Aorta (tissue), 5 donors: ENCODE data around the gene RPL32. TPM values are rescaled to one million over a fixed set of nuclear protein-coding genes. Genes with fewer than 3 reads are reported as not detected.

Experiments used
- ATAC-seq: fragments of 200-7000 bp; cut with Tn5 transposase; one replicate; pipeline ENCODE4 v1.9.1; 2022; ENCODE audit warnings: moderate library complexity; ENCODE audit not compliant: low FRiP score
- DNase-seq, 2 donors: peaks; one replicate each; pipeline ENCODE4 v3.0.0-alpha.2; 2020
- H3K27ac ChIP-seq, 2 donors: one replicate each; pipeline ENCODE4 v1.5.1; 2013; ENCODE audit warnings: low read length in 2 of 2, mild to moderate bottlenecking in 2 of 2, moderate library complexity in 2 of 2, control low read depth in 1 of 2, inconsistent platforms in 1 of 2, low read depth in 1 of 2
- H3K27me3 ChIP-seq, 2 donors: one replicate each; pipeline ENCODE4 v1.6.1; 2013; ENCODE audit warnings: control low read depth in 1 of 2, low read length in 1 of 2, mild to moderate bottlenecking in 1 of 2, moderate library complexity in 1 of 2; ENCODE audit not compliant: insufficient read depth in 2 of 2, control insufficient read depth in 1 of 2
- H3K36me3 ChIP-seq, 2 donors: one replicate each; pipeline ENCODE4 v1.6.1; 2013; ENCODE audit warnings: control low read depth in 1 of 2, low read length in 1 of 2, mild to moderate bottlenecking in 1 of 2; ENCODE audit not compliant: insufficient read depth in 2 of 2, control insufficient read depth in 1 of 2
- H3K4me1 ChIP-seq, 2 donors: one replicate each; pipeline ENCODE4 v1.6.1; 2013; ENCODE audit warnings: low read length in 2 of 2, control low read depth in 1 of 2, mild to moderate bottlenecking in 1 of 2, moderate library complexity in 1 of 2; ENCODE audit not compliant: insufficient read depth in 2 of 2, control insufficient read depth in 1 of 2
- H3K4me3 ChIP-seq, 2 donors: one replicate each; pipeline ENCODE4 v1.5.1; 2013; ENCODE audit warnings: low read length in 2 of 2, control low read depth in 1 of 2, mild to moderate bottlenecking in 1 of 2
- H3K9me3 ChIP-seq: one replicate; pipeline ENCODE4 v1.6.1; 2013; ENCODE audit warnings: mild to moderate bottlenecking, low read length; ENCODE audit not compliant: control insufficient read depth
- WGBS, 2 donors: extraction: QIAGEN DNeasy Blood & Tissue Kit; methylation state at CpG; one replicate each; pipeline ENCODE4 v1.1.7; 2013; 5-methylcytosine and 5-hydroxymethylcytosine counted together
- intact Hi-C, 2 donors: fragments of 100-400 bp; cut with DNase I; formaldehyde crosslinking; loops; one replicate each; pipeline versions ENCODE4 v1.14.2 to v1.15.0; 2022
- polyA plus RNA-seq, 2 donors: library from polyadenylated mRNA; stranded (reverse); fragments of 200-250 nt; gene quantifications; one replicate each; pipeline ENCODE4 v1.2.3, GENCODE V29; 2013
- total RNA-seq, 2 donors: library from RNA; stranded (reverse); fragmentation: NEBNext Ultra II Directional; extraction: Animal tissue kit (Norgen Biotek cat#: 25700); gene quantifications; one replicate each; pipeline ENCODE4 v1.2.1, GENCODE V29; 2021
- donor health status: healthy with polysubstance abuse.
- donor health status: Bipolar disorder and iron deficiency.
- donor health status: DM: no; HTN: no; CAD: no.
- donor health status: DM: no; HTN: no; CAD: no.
- donor health status: DM: yes; HTN: yes; CAD: no.

The RPL32 gene
- total and polyA plus RNA-seq, 4 donors: 1,255 to 3,270 (median 2,064) TPM

- Histone ChIP-seq H3K27ac (no peak overlapping the region), H3K36me3 (peaks cover 0 to 9% of the 10 kb centered on the region in 2 donors), H3K4me1 (no peaks in the 10 kb centered on the region), H3K4me3 (no peak overlapping the region), H3K27me3 (no peaks in the 10 kb centered on the region), H3K9me3 (no peaks in the 10 kb centered on the region)
- WGBS, 2 donors: 73 to 75% methylated on average over 11 of the region's 11 CpGs
- intact Hi-C loops: no loop called here
- ATAC-seq (no peak), DNase-seq (no peak)
These were observed 2.0 kb downstream of the RPL32 start for GRCh38 chr3:12839156-12839946.

GRCh38 chr3:12838179-12838965, 3.0 kb downstream of the RPL32 start:
- WGBS, 2 donors: 37 to 45% methylated on average over 13 of the region's 13 CpGs
- Histone ChIP-seq H3K36me3 (peaks cover 0 to 11% of the 10 kb centered on the region in 2 donors), H3K27ac (no peak overlapping the region), H3K4me1 (no peaks in the 10 kb centered on the region), H3K27me3 (no peaks in the 10 kb centered on the region), H3K4me3 (no peak overlapping the region), H3K9me3 (no peaks in the 10 kb centered on the region)
- no peak for DNase-seq
- no peak for ATAC-seq
- intact Hi-C loops: no loop called here

GRCh38 chr3:12837295-12837986, 3.9 kb downstream of the RPL32 start:
- H3K27me3 ChIP-seq: no peaks in the 10 kb centered on the region
- 63 to 67% methylated on average over 6 of the region's 6 CpGs for WGBS, 2 donors

GRCh38 chr3:12835052-12835665, 6.2 kb downstream of the RPL32 start:
- intact Hi-C loops: no loop called here
- peaks cover 5 to 14% of the 10 kb centered on the region in 2 donors for H3K36me3 ChIP-seq
- no peak for ATAC-seq
- WGBS, 2 donors: 69 to 78% methylated on average over 6 of the region's 6 CpGs
- no peak overlapping the region for H3K27ac ChIP-seq
- no peaks in the 10 kb centered on the region for H3K27me3 ChIP-seq
- H3K4me1 ChIP-seq: no peaks in the 10 kb centered on the region
- H3K4me3 ChIP-seq: no peak overlapping the region
- no peak for DNase-seq
- H3K9me3 ChIP-seq: no peaks in the 10 kb centered on the region

More at GRCh38 chr3:12837295-12837986, 3.9 kb downstream of the RPL32 start:
- Histone ChIP-seq H3K36me3 (peaks cover 5 to 11% of the 10 kb centered on the region in 2 donors), H3K4me1 (no peaks in the 10 kb centered on the region), H3K9me3 (no peaks in the 10 kb centered on the region), H3K27ac (no peak overlapping the region), H3K4me3 (no peak overlapping the region)
- DNase-seq: no peak
- intact Hi-C loops: no loop called here
- ATAC-seq: no peak

- Histone ChIP-seq H3K4me1 (no peaks in the 10 kb centered on the region), H3K36me3 (peaks cover 5 to 14% of the 10 kb centered on the region in 2 donors), H3K27me3 (no peaks in the 10 kb centered on the region), H3K4me3 (no peak overlapping the region), H3K9me3 (no peaks in the 10 kb centered on the region), H3K27ac (no peak overlapping the region)
- no peak for DNase-seq
- ATAC-seq: no peak
- intact Hi-C loops: no loop called here
- 80 to 86% methylated on average over 13 of the region's 13 CpGs for WGBS, 2 donors
These were observed 7.9 kb downstream of the RPL32 start for GRCh38 chr3:12833222-12834161.

- DNase-seq: no peak
- no peaks in the 10 kb centered on the region for H3K9me3 ChIP-seq
- intact Hi-C loops: no loop called here
- peaks cover 5 to 11% of the 10 kb centered on the region in 2 donors for H3K36me3 ChIP-seq
- no peak overlapping the region for H3K4me3 ChIP-seq
- H3K27me3 ChIP-seq: no peaks in the 10 kb centered on the region
- no peak for ATAC-seq
- WGBS, 2 donors: 71 to 72% methylated on average over 7 of the region's 7 CpGs
- no peak overlapping the region for H3K27ac ChIP-seq
- no peaks in the 10 kb centered on the region for H3K4me1 ChIP-seq
These were observed 8.8 kb downstream of the RPL32 start for GRCh38 chr3:12832350-12833221.

GRCh38 chr3:12831301-12831866, 10.0 kb downstream of the RPL32 start:
- DNase-seq: no peak
- no peak for ATAC-seq
- Histone ChIP-seq H3K9me3 (no peaks in the 10 kb centered on the region), H3K4me1 (no peaks in the 10 kb centered on the region), H3K4me3 (no peak overlapping the region), H3K36me3 (peaks cover 5 to 7% of the 10 kb centered on the region in 2 donors), H3K27ac (no peak overlapping the region), H3K27me3 (no peaks in the 10 kb centered on the region)
- 77% methylated on average over 5 of the region's 5 CpGs for WGBS, 2 donors
- intact Hi-C loops: no loop called here
